Measurements from ENCODE around the gene PGAM2.

The PGAM2 gene

GRCh38 chr7:44107961-44108767, 42.8 kb upstream of the PGAM2 start:
- intact Hi-C loops (cut with DNase I; ENCODE audit: low total_unique reads) = no loop called here
- H3K27ac ChIP-seq = peak overlapping the region; percentile 98 to 100
- H3K4me3 ChIP-seq = peak overlapping the region; percentile 52 to 58
- no peak for TF ChIP-seq CTCF (IDR thresholded peaks at IDR 0.05)
- peaks cover 25 to 66% (median 63%) of the 10 kb centered on the region in 3 donors for H3K36me3 ChIP-seq
- H3K9me3 ChIP-seq = no peaks in the 10 kb centered on the region
- H3K4me1 ChIP-seq = peaks cover 12 to 100% (median 84%) of the 10 kb centered on the region in 4 donors
- no peaks in the 10 kb centered on the region for H3K27me3 ChIP-seq
- DNase-seq = no peak

- intact Hi-C loops (cut with DNase I; ENCODE audit: low total_unique reads) = no loop called here
- Histone ChIP-seq H3K27me3 (no peaks in the 10 kb centered on the region), H3K4me3 (peak overlapping the region; percentile 52 to 58), H3K4me1 (peaks cover 12 to 100% (median 85%) of the 10 kb centered on the region in 4 donors), H3K36me3 (peaks cover 25 to 58% (median 55%) of the 10 kb centered on the region in 3 donors), H3K9me3 (no peaks in the 10 kb centered on the region), H3K27ac (peak overlapping the region; percentile 98 to 100)
- TF ChIP-seq CTCF (IDR thresholded peaks at IDR 0.05) = no peak
- no peak for DNase-seq
Observed at GRCh38 chr7:44107116-44107960, 42.0 kb upstream of the PGAM2 start.

GRCh38 chr7:44106311-44107065, 41.1 kb upstream of the PGAM2 start:
- Histone ChIP-seq H3K27ac (peak overlapping the region; percentile 98 to 100), H3K4me3 (peak overlapping the region; percentile 52 to 58), H3K9me3 (no peaks in the 10 kb centered on the region), H3K4me1 (peaks cover 12 to 99% (median 84%) of the 10 kb centered on the region in 4 donors), H3K36me3 (peaks cover 21 to 49% (median 46%) of the 10 kb centered on the region in 3 donors), H3K27me3 (no peaks in the 10 kb centered on the region)
- intact Hi-C loops (cut with DNase I; ENCODE audit: low total_unique reads) = no loop called here
- TF ChIP-seq CTCF (IDR thresholded peaks at IDR 0.05) = no peak
- no peak for DNase-seq

GRCh38 chr7:44105832-44106231, 40.5 kb upstream of the PGAM2 start:
- Histone ChIP-seq H3K27ac (peak overlapping the region; percentile 98 to 100), H3K4me3 (peak overlapping the region; percentile 52 to 58)

More at GRCh38 chr7:44105832-44106231, 40.5 kb upstream of the PGAM2 start:
- Histone ChIP-seq H3K4me1 (peaks cover 12 to 99% (median 84%) of the 10 kb centered on the region in 4 donors), H3K36me3 (peaks cover 15 to 42% (median 40%) of the 10 kb centered on the region in 3 donors), H3K9me3 (no peaks in the 10 kb centered on the region), H3K27me3 (no peaks in the 10 kb centered on the region)
- TF ChIP-seq CTCF (IDR thresholded peaks at IDR 0.05) = no peak
- DNase-seq = no peak
- intact Hi-C loops (cut with DNase I; ENCODE audit: low total_unique reads) = loop anchor here (2.0 kb wide), 1 partner anchor 23 kb away; the partner anchor contains the start of gene POLM
